A673 (cell line): Measurements from ENCODE around the gene SLC25A6. TPM values are rescaled to one million over a fixed set of nuclear protein-coding genes. Genes with fewer than 3 reads are reported as not detected.

Experiments used
- BruUV-seq: library from RNA; stranded (reverse); fragments of 400-500 nt; replicated peaks from 2 replicates; lab custom pipeline; 2021; lab: Mats Ljungman, UMichigan
- CTCF ChIA-PET: fragments of 300-600 bp; sonication (Branson Sonifier 250); formaldehyde crosslinking; loops from one replicate; lab custom pipeline; 2022; ENCODE audit warnings: antibody characterized with exemption; lab: Charles Lee
- POLR2A ChIA-PET: fragments of 300-600 bp; sonication (Branson Sonifier 250); formaldehyde crosslinking; loops from one replicate; lab custom pipeline; 2022; ENCODE audit warnings: antibody characterized with exemption; ENCODE audit not compliant: low non-redundant PET; lab: Charles Lee
- DNase-seq: peaks from one replicate; pipeline ENCODE4 v3.0.0-alpha.2; 2015; ENCODE audit warnings: low spot score
- H3K27ac ChIP-seq: fragments of 200-600 bp; sonication (generic); 2 replicates; pipeline ENCODE4 v1.5.1; 2016; ENCODE audit warnings: mixed run types, low read depth, mild to moderate bottlenecking, mixed read lengths, antibody characterized with exemption, low read length; ENCODE audit not compliant: poor library complexity, severe bottlenecking
- H3K27me3 ChIP-seq: fragments of 200-600 bp; sonication (generic); replicated peaks from 2 replicates; pipeline ENCODE4 v1.6.1; 2017; ENCODE audit warnings: mixed run types, low read depth, mild to moderate bottlenecking, mixed read lengths, antibody characterized with exemption, low read length; ENCODE audit not compliant: insufficient read depth, poor library complexity
- H3K36me3 ChIP-seq: fragments of 200-600 bp; sonication (generic); 2 replicates; pipeline ENCODE4 v1.6.1; 2016; ENCODE audit warnings: mixed run types, mild to moderate bottlenecking, mixed read lengths, antibody characterized with exemption, low read length; ENCODE audit not compliant: insufficient read depth, poor library complexity, severe bottlenecking
- H3K4me1 ChIP-seq: fragments of 200-600 bp; sonication (generic); 2 replicates; pipeline ENCODE4 v1.6.1; 2017; ENCODE audit warnings: mixed run types, mild to moderate bottlenecking, mixed read lengths, antibody characterized with exemption, low read length; ENCODE audit not compliant: insufficient read depth, poor library complexity, severe bottlenecking
- H3K4me3 ChIP-seq: fragments of 200-600 bp; sonication (generic); 2 replicates; pipeline ENCODE4 v1.5.1; 2016; ENCODE audit warnings: low read depth, mixed run types, mild to moderate bottlenecking, mixed read lengths, low read length; ENCODE audit not compliant: poor library complexity, severe bottlenecking
- H3K9me3 ChIP-seq: fragments of 200-600 bp; sonication (generic); 2 replicates; pipeline ENCODE4 v1.6.1; 2016; ENCODE audit warnings: mixed run types, low read depth, mild to moderate bottlenecking, mixed read lengths, antibody characterized with exemption, low read length; ENCODE audit not compliant: poor library complexity, severe bottlenecking
- CTCF ChIP-seq: fragments of 300-800, 200-600 bp; sonication (generic); conservative IDR thresholded peaks from 2 replicates; pipeline ENCODE4 v1.5.1; 2017; ENCODE audit warnings: low read depth, mild to moderate bottlenecking, antibody characterized with exemption, low read length, moderate library complexity, mixed read lengths
- EZH2 ChIP-seq: fragments of 200-600 bp; sonication (generic); IDR thresholded peaks from 2 replicates; pipeline ENCODE4 v1.6.1; 2017; ENCODE audit warnings: borderline replicate concordance, low read depth, mild to moderate bottlenecking, mixed read lengths, antibody characterized with exemption, low read length; ENCODE audit not compliant: poor library complexity, severe bottlenecking
- intact Hi-C: fragments of 100-400 bp; cut with micrococcal nuclease; formaldehyde crosslinking; loops from one replicate; pipeline ENCODE4 v1.10.0; 2022; ENCODE audit not compliant: unreplicated experiment
- total RNA-seq: library from RNA; stranded (reverse); gene quantifications from 2 replicates; pipeline ENCODE4 v1.2.3, GENCODE V29; 2021

The SLC25A6 gene
- total RNA-seq, 1 experiment from 2014 or later, result 423 TPM

- H3K36me3 ChIP-seq, result peaks cover 63% of the 10 kb centered on the region
- no peak overlapping the region for H3K4me3 ChIP-seq
- POLR2A ChIA-PET, result no interaction called here
- intact Hi-C loops, result no loop called here
- TF ChIP-seq EZH2, result no peak
- no peak for TF ChIP-seq CTCF
- no peaks in the 10 kb centered on the region for H3K4me1 ChIP-seq
- no peaks in the 10 kb centered on the region for H3K9me3 ChIP-seq
- DNase-seq, result no peak
- no peaks in the 10 kb centered on the region for H3K27me3 ChIP-seq
- no TSS peak for BruUV-seq
- CTCF ChIA-PET, result no interaction called here
- H3K27ac ChIP-seq, result no peak overlapping the region
These were observed 11.3 kb upstream of the SLC25A6 start for GRCh38 chrX:1403228-1403627.

- Histone ChIP-seq H3K9me3 (no peaks in the 10 kb centered on the region), H3K27ac (no peak overlapping the region), H3K4me1 (no peaks in the 10 kb centered on the region), H3K36me3 (peaks cover 53% of the 10 kb centered on the region), H3K4me3 (no peak overlapping the region), H3K27me3 (no peaks in the 10 kb centered on the region)
- no peak for DNase-seq
- TF ChIP-seq CTCF (no peak), EZH2 (no peak)
- no TSS peak for BruUV-seq
- ChIA-PET POLR2A (no interaction called here), CTCF (no interaction called here)
- intact Hi-C loops, result no loop called here
These were observed 9.9 kb upstream of the SLC25A6 start for GRCh38 chrX:1401611-1402430.

GRCh38 chrX:1400742-1401471 lies 9.0 kb upstream of the SLC25A6 start:
- ChIA-PET POLR2A (no interaction called here), CTCF (no interaction called here)
- intact Hi-C loops, result no loop called here

More at GRCh38 chrX:1400742-1401471, 9.0 kb upstream of the SLC25A6 start:
- H3K9me3 ChIP-seq, result no peaks in the 10 kb centered on the region
- no peaks in the 10 kb centered on the region for H3K27me3 ChIP-seq
- no peak for DNase-seq
- TF ChIP-seq CTCF (no peak), EZH2 (no peak)
- H3K4me1 ChIP-seq, result no peaks in the 10 kb centered on the region
- H3K27ac ChIP-seq, result no peak overlapping the region
- peaks cover 46% of the 10 kb centered on the region for H3K36me3 ChIP-seq
- BruUV-seq, result no TSS peak
- no peak overlapping the region for H3K4me3 ChIP-seq
